Stimulated activated CD4-positive, alpha-beta T cell treated with anti-CD3 and anti-CD28 coated beads, Interleukin-2, amount 100 ng/mL, for 4 hours (primary cell): ENCODE results near the gene ISG15.

Source experiments
- DNase-seq: peaks from one replicate; pipeline ENCODE4 v3.0.0-alpha.2; 2020; ENCODE audit warnings: low read depth

ISG15 gene

GRCh38 chr1:1013105-1013921, at the start of gene ISG15:
TSS of gene ISG15 (plus strand) at chr1:1013497. CDS start at chr1:1013574, 77 bp downstream.
- DNase-seq = peak; percentile 86

DNA sequence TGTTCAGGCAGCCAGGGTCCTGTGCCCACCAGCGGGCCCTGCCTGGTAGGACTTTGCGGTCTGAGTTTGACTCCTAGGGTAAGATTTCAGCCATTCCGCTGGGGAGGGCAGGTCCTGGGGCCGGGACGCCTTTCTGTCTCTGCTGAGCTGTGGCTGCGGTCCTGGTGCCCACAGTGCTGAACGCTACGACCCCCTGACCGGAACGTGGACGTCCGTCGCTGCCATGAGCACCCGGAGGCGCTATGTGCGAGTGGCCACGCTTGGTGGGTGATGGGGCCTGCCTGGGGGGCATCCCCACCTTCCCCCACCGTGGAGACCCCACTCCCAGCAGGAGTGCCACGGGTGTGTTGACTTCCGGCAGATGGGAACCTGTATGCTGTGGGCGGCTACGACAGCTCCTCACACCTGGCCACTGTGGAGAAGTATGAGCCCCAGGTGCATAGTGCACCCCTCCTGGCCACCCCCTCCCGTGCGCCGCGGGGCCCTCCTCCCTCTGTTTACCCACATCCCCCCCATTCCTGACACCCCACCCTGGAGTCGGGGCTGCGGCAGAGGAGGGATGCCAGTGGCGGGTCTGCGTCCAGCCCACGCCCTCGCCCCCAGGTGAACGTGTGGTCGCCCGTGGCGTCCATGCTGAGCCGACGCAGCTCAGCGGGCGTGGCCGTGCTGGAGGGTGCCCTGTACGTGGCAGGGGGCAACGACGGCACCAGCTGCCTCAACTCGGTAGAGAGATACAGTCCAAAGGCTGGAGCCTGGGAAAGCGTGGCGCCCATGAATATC, 49.4 kb upstream of the ISG15 start:
- DNase-seq = no peak

DNA sequence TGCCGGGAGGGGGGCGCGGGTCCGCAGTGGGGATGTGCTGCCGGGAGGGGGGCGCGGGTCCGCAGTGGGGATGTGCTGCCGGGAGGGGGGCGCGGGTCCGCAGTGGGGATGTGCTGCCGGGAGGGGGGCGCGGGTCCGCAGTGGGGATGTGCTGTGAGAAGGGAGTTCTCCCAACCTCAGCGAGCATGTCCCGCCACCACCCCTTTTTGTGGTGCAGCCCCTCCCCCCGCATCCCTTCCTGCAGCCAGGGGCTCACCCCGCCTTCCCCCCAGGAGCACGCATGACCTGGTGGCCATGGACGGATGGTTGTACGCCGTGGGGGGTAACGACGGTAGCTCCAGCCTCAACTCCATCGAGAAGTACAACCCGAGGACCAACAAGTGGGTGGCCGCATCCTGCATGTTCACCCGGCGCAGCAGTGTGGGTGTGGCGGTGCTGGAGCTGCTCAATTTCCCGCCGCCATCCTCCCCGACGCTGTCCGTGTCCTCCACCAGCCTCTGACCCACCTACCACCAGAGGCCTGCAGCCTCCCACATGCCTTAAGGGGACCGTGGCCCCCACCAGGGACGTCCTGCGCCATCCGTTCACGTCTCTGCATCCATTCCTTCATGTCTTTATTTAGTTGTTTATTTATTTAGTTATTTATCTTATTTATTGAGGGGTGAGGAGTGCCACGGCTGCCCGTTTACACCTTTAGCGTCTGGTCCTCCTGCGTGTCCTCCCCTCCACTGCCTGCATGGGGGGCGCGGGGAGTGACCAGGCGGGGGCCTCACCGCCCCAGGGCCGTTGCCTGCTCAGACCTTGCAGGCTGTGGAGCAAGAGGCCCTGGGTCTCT, 48.4 kb upstream of the ISG15 start:
- no peak for DNase-seq

GRCh38 chr1:965526-966134, 47.7 kb upstream of the ISG15 start:
- no peak for DNase-seq

- no peak for DNase-seq
Observed at GRCh38 chr1:966135-966703, 47.1 kb upstream of the ISG15 start, which contains the start of gene PLEKHN1. TSS of gene PLEKHN1 (plus strand) at chr1:966482. CDS start at chr1:966532, 50 bp downstream.

GRCh38 chr1:966704-967300, 46.5 kb upstream of the ISG15 start:
- DNase-seq = peak; percentile 82

- no peak for DNase-seq
Observed at GRCh38 chr1:967466-968343, 45.6 kb upstream of the ISG15 start.

DNA sequence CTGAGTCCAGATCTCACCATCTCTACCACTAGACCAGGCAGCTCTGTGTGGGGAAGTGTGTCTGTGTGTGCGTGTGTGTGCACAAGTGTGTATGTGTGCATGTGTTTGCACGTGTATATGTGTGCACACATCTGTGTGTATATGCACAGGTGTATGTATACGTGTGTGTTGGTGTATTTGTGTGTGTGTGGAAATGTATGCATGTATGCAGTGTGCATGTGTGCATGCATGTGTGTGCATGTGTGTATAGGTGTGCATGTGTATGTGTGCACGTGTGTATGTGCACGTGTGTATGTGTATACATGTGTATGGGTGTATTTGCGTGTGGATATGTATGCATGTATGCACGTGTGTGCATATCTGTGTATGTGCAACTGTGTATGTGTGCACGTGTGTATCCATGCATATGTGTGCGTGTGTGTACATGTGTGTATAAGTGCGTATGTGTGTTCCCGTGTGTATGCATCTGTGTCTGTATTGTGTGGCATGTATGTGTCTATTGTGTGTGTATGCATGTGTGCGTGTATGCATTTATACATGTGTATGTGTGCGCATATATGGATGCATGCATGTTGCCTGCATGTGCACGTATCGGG, 43.9 kb upstream of the ISG15 start:
- no peak for DNase-seq

GRCh38 chr1:970242-970972, 42.9 kb upstream of the ISG15 start:
- DNase-seq = no peak

GRCh38 chr1:970973-971730, 42.1 kb upstream of the ISG15 start:
- no peak for DNase-seq

DNA sequence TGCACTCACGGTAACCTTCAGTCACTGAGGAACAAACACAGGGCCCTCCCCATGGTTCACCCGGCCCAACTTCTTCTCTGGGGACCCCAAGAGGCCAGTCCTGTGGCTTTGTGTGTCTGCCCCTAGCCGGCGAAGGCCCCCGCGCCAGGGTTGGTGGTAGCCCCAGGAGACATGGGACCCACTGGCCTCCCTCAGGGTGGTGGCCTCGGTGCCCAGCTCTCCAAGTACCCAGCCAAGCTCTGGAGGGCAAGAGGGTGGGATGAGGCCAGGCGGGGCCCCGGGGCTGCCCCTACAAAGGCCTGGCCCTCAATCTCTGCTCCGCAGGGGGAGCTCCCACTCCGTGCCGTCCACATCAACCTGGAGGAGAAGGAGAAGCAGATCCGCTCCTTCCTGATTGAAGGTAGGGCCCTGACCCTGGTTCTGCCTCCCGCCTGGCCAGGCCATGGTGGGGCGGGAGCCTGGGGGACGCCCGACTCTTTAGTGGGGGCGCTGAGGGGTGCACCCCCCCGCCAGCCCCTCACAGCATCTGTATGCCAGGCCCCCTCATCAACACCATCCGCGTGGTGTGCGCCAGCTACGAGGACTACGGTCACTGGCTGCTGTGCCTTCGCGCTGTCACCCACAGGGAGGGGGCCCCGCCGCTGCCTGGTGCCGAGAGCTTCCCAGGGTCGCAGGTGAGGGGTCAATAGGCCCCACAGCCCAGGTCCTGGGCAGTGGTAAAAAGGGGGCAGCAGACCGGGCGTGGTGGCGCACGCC, 41.4 kb upstream of the ISG15 start:
- DNase-seq = no peak

DNA sequence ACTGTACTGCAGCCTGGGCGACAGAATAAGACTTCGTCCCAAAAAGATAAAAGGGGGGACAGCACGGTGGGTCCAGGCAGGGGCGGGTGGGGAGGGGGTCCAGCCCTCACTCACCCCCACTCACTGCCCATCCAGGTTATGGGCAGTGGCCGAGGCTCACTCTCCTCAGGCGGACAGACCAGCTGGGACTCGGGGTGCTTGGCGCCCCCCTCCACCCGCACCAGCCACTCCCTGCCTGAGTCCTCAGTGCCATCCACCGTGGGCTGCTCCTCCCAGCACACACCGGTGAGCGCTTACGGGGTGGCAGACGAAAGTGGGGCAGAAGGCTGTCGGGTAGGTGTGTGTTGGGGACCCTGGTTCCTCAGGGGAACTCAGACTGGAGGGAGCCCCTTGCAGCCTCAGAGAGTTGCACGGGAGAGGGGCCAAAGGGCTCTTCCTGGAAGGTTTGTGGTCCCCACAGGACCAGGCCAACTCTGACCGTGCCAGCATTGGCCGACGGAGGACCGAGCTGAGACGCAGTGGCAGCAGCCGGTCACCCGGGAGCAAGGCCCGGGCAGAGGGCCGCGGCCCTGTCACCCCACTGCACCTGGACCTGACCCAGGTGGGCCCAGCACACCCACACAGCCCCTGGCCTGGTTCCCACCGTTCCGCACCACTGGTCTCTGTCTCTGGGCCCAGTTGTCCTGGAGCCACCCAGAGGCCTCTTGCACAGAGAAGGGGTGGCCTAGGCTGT, 40.4 kb upstream of the ISG15 start:
- no peak for DNase-seq

DNA sequence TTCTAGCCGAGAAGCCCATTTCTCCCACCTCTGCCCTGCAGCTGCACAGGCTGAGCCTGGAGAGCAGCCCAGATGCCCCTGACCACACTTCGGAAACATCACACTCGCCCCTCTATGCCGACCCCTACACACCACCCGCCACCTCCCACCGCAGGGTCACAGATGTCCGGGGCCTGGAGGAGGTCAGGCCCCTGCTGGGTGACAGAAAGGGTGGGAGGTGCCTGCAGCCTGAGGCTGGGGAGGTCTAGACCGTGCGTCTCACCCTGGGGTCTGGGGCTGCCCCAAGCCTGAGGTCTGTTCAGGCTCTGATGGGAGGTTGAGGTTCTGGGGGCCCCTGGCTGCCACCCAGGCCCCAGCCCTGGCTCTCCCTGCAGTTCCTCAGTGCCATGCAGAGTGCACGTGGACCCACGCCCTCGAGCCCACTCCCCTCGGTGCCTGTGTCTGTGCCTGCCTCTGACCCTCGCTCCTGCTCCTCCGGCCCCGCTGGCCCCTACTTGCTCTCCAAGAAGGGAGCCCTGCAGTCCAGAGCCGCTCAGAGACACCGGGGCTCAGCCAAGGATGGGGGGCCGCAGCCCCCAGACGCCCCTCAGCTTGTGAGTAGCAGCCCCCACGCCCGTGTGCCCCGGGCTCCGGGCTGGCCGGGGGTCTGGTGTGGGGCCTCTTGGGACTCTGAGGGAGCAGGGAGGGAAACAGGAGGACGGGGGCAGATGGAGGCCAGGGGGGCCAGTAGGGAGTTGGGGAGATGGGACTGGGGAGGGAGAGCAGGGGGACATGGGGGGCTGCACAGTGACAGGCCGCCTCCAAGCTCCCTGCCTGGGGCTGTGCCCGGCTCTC, 39.6 kb upstream of the ISG15 start:
- DNase-seq = no peak

DNA sequence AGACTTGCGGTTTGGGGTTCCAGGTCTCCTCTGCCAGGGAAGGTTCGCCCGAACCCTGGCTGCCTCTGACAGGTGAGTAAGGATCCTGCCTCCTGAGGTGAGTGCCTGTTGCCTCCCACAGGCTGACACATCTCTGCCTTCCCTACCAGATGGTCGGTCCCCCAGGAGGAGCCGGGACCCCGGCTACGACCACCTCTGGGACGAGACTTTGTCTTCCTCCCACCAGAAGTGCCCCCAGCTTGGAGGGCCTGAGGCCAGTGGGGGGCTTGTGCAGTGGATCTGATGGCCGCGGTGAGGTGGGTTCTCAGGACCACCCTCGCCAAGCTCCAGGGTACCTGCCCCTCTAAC, 39.0 kb upstream of the ISG15 start:
- DNase-seq = no peak

GRCh38 chr1:974687-975328, 38.5 kb upstream of the ISG15 start:
- no peak for DNase-seq
